Ishikawa (cell line): ENCODE results near the gene RNU2-63P.

ENCODE experiments used
- CEBPB ChIP-seq: IDR thresholded peaks from 2 replicates; pipeline ENCODE4 v1.6.1; 2012
- CREB1 ChIP-seq: IDR thresholded peaks from 2 replicates; pipeline ENCODE4 v1.6.1; 2012; ENCODE audit warnings: low read depth
- EP300 ChIP-seq: IDR thresholded peaks from 2 replicates; pipeline ENCODE4 v1.6.1; 2012; ENCODE audit warnings: borderline replicate concordance
- FOXM1 ChIP-seq: IDR thresholded peaks from 2 replicates; pipeline ENCODE4 v1.6.1; 2012; ENCODE audit warnings: low read depth, borderline replicate concordance
- NFIC ChIP-seq: IDR thresholded peaks from 2 replicates; pipeline ENCODE4 v1.6.1; 2012
- RAD21 ChIP-seq: IDR thresholded peaks from 2 replicates; pipeline ENCODE4 v1.6.1; 2012; ENCODE audit warnings: low read depth
- REST ChIP-seq: IDR thresholded peaks from 2 replicates; pipeline ENCODE4 v1.6.1; 2012; ENCODE audit warnings: low read depth, mild to moderate bottlenecking
- YY1 ChIP-seq: IDR thresholded peaks from 2 replicates; pipeline ENCODE4 v1.6.1; 2012; ENCODE audit warnings: low read depth

GRCh38 chr2:88006912-88007439, 9.4 kb downstream of the RNU2-63P start:
- TF ChIP-seq RAD21: no peak
- no peak for TF ChIP-seq YY1
- TF ChIP-seq NFIC: no peak
- TF ChIP-seq EP300: no peak
- no peak for TF ChIP-seq CREB1
- no peak for TF ChIP-seq REST
- no peak for TF ChIP-seq FOXM1
- TF ChIP-seq CEBPB: no peak
